Activated CD8-positive, alpha-beta T cell treated with anti-CD3 and anti-CD28 coated beads, Interleukin-2, amount 10 ng/mL, durations not matched to agents 7 days and 5 days (primary cell): ENCODE measurements around the gene TFDP2. TPM values are rescaled to one million over a fixed set of nuclear protein-coding genes. Genes with fewer than 3 reads are reported as not detected.
A peak's percentile ranks its signal among the peaks of the same experiment; 100 is the strongest.

Experiments used
- ATAC-seq: fragments of 150-1000 bp; cut with Tn5 transposase; one replicate; pipeline ENCODE4 v1.10.0; 2021; ENCODE audit warnings: moderate library complexity
- CTCF ChIA-PET: fragments of 350-600 bp; sonication (Branson Sonifier 250); formaldehyde crosslinking; loops from one replicate; lab custom pipeline; 2021; ENCODE audit warnings: antibody characterized with exemption; lab: Charles Lee
- POLR2A ChIA-PET: fragments of 350-600 bp; sonication (Branson Sonifier 250); formaldehyde crosslinking; loops from one replicate; lab custom pipeline; 2021; ENCODE audit warnings: antibody characterized with exemption; lab: Charles Lee
- DNase-seq: peaks from one replicate; pipeline ENCODE4 v3.0.0-alpha.2; 2020
- H3K27ac Mint-ChIP-seq: one replicate; pipeline ENCODE4 v1.8.0; 2021; ENCODE audit warnings: mild to moderate bottlenecking, mixed read lengths
- H3K27me3 Mint-ChIP-seq: one replicate; pipeline ENCODE4 v1.8.0; 2021; ENCODE audit warnings: low read depth, mixed read lengths
- H3K36me3 Mint-ChIP-seq: one replicate; pipeline ENCODE4 v1.8.0; 2021; ENCODE audit warnings: low read depth, mixed read lengths
- H3K4me1 Mint-ChIP-seq: one replicate; pipeline ENCODE4 v1.8.0; 2021; ENCODE audit warnings: low read depth, mixed read lengths
- H3K4me3 Mint-ChIP-seq: one replicate; pipeline ENCODE4 v1.8.0; 2021; ENCODE audit warnings: mild to moderate bottlenecking, mixed read lengths
- H3K9me3 Mint-ChIP-seq: one replicate; pipeline ENCODE4 v1.8.0; 2022; ENCODE audit warnings: mixed read lengths; ENCODE audit not compliant: insufficient read depth
- total RNA-seq, 2 experiments: library from RNA; stranded (reverse); gene quantifications; one replicate each; pipeline ENCODE4 v1.2.3, GENCODE V29; 2021

Gene TFDP2
- total RNA-seq, 2 experiments from 2014 or later: 23.0 to 26.3 TPM

DNA sequence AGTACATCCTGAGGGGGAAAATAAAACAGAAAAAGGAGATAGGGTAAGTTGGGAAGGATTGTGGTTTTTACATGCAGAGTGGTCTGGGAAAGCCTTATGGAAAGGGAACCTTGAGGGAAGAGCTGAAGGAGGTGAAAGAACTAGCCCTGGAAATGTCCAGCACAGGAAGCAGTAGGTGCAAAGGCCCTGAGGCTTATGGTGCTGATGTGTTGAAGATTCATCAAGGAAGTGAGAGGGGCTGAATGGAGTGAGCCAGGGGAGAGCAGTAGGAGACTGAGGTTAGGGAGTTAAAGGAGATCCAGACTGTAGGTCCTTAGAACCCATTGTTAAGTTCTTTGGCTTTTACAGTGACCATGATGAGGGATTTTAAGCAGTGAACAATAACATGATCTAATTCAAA, 239.9 kb downstream of the TFDP2 start:
- POLR2A ChIA-PET: no interaction called here
- CTCF ChIA-PET: interaction anchor here (0.6 to 2.6 kb wide), 3 partner anchors 10 to 449 kb away, joined by 3 to 11 read pairs (median 3); no protein-coding TSS in a partner anchor
- Mint-ChIP-seq H3K4me3 (no peak overlapping the region), H3K27me3 (no peaks in the 10 kb centered on the region), H3K36me3 (peaks cover 65% of the 10 kb centered on the region), H3K27ac (peak overlapping the region; percentile 13), H3K9me3 (peaks cover 5% of the 10 kb centered on the region), H3K4me1 (no peaks in the 10 kb centered on the region)
- ATAC-seq (no peak), DNase-seq (no peak)

DNA sequence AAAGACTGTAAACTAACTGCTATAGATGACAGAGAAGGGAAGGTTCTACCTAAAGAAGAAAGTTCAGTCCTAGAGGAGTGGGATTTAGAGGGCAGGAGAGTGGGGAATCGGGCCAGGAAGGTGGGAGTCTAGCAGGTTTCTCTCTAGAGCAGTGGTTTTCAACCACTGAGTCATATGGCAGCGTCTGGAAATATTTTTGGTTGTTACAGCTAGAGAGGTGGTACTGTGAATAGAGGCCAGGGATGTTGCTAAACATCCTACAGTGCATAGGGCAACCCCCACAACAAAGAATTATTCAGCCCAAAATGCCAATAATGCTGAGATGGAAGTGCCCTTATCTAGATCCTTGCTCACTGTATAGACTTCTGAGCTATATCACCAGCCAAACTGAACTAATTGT, 244.2 kb downstream of the TFDP2 start:
- no peak for ATAC-seq
- Mint-ChIP-seq H3K4me3 (no peak overlapping the region), H3K27me3 (no peaks in the 10 kb centered on the region), H3K27ac (no peak overlapping the region), H3K36me3 (peaks cover 55% of the 10 kb centered on the region), H3K4me1 (peaks cover 9% of the 10 kb centered on the region), H3K9me3 (peaks cover 4% of the 10 kb centered on the region)
- CTCF ChIA-PET: interaction anchor here (1.2 kb wide), 1 partner anchor 30 kb away, joined by 3 read pairs; no protein-coding TSS in a partner anchor
- DNase-seq: no peak
- POLR2A ChIA-PET: no interaction called here

DNA sequence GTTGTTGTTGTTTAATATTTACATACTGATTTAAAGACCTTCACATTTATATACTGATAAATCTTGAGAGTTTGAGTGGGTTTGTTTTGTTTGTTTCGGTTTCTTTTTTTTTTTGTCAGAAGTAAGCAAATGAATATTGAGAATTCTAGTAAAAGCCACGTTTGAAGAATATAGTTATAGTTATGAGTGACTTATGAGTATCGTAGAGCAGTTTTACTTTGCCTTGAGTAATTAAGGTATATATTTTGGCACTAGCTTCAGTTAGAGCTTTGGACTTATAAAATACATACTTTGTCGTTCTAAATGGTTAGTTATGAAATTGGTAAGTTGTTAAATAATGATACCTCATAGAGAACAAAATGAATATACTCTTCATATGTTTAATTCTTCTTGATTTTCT, 245.1 kb downstream of the TFDP2 start:
- DNase-seq (no peak), ATAC-seq (no peak)
- peaks cover 9% of the 10 kb centered on the region for H3K4me1 Mint-ChIP-seq
- POLR2A ChIA-PET: no interaction called here
- peaks cover 9% of the 10 kb centered on the region for H3K9me3 Mint-ChIP-seq
- no peak overlapping the region for H3K4me3 Mint-ChIP-seq
- no peaks in the 10 kb centered on the region for H3K27me3 Mint-ChIP-seq
- no peak overlapping the region for H3K27ac Mint-ChIP-seq
- CTCF ChIA-PET: interaction anchor here (1.2 to 1.3 kb wide), 2 partner anchors 11 to 29 kb away, joined by 3 to 4 read pairs; no protein-coding TSS in a partner anchor
- H3K36me3 Mint-ChIP-seq: peaks cover 55% of the 10 kb centered on the region

DNA sequence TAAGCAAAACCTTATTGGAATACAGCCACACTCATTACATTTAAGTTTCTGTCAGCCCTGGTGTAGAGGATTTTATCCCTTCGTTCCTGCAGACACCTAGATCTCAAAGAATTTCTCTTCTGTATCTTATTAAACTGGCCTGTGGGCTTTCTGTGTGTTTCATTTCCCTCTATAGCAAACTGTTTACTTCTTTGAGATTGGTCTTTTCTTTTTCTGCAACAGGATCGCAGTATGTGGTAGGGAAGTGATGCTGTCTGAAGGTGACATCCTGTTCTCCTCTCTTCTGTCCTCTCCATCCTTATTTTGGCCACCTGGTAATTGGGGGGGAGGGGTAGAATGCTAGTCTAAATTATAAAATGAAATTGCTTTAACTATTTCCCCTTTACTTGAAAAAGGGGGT, 247.4 kb downstream of the TFDP2 start:
- H3K36me3 Mint-ChIP-seq: peaks cover 54% of the 10 kb centered on the region
- peaks cover 23% of the 10 kb centered on the region for H3K9me3 Mint-ChIP-seq
- ChIA-PET CTCF (interaction anchor here (2.4 kb wide), 1 partner anchor 11 kb away, joined by 8 read pairs; no protein-coding TSS in a partner anchor), POLR2A (no interaction called here)
- ATAC-seq (no peak), DNase-seq (no peak)
- no peaks in the 10 kb centered on the region for H3K27me3 Mint-ChIP-seq
- H3K4me1 Mint-ChIP-seq: peaks cover 9% of the 10 kb centered on the region
- H3K4me3 Mint-ChIP-seq: no peak overlapping the region
- no peak overlapping the region for H3K27ac Mint-ChIP-seq

DNA sequence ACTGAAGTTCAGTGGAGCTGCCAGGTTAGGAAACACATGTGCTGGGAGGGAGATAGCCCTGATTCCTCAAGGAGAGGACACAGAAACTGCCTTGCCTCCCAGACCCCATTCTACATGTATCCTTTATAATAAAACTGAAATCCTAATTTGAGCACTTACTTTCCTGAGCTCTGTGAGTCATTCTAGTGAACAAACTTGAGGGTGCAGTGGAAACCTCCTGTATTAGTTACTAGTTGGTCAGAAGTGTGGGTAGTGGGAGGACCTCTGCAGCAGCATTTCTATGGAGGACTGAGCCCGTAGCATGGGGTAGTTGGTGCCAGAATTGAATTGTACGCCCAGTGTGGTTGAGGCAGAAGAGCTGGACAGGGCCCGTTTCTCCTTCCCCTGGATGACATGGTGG, 249.0 kb downstream of the TFDP2 start:
- DNase-seq (no peak), ATAC-seq (no peak)
- Mint-ChIP-seq H3K4me3 (no peak overlapping the region), H3K27me3 (no peaks in the 10 kb centered on the region), H3K4me1 (peaks cover 11% of the 10 kb centered on the region), H3K9me3 (peaks cover 23% of the 10 kb centered on the region), H3K27ac (no peak overlapping the region), H3K36me3 (peaks cover 62% of the 10 kb centered on the region)
- POLR2A ChIA-PET: interaction anchor here (0.5 kb wide), 1 partner anchor 23 kb away, joined by 5 read pairs; no protein-coding TSS in a partner anchor
- CTCF ChIA-PET: interaction anchor here (1.2 to 2.4 kb wide), 3 partner anchors 9 to 162 kb away, joined by 3 to 8 read pairs (median 4); no protein-coding TSS in a partner anchor

DNA sequence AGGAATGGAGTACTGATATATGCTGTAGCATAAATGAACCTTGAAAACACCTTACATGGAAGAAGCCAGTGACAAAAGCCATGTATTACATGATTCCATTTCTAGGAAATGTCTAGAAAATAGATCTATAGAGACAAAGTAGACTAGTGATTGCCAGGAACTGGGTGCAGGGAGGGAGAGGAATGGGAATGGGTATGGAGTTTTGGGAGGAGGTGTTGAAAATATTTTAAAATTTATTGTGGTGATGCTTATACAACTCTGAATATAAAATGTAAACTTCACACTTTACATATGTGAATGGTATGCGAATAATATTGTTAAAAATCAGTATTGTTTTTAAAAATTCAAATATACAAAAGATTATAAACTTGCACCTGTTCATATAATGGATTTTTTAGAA, 250.4 kb downstream of the TFDP2 start:
- ATAC-seq: no peak
- ChIA-PET CTCF (no interaction called here), POLR2A (no interaction called here)
- H3K4me1 Mint-ChIP-seq: peaks cover 11% of the 10 kb centered on the region
- H3K36me3 Mint-ChIP-seq: peaks cover 58% of the 10 kb centered on the region
- peaks cover 23% of the 10 kb centered on the region for H3K9me3 Mint-ChIP-seq
- no peak overlapping the region for H3K4me3 Mint-ChIP-seq
- no peak for DNase-seq
- no peak overlapping the region for H3K27ac Mint-ChIP-seq
- no peaks in the 10 kb centered on the region for H3K27me3 Mint-ChIP-seq

DNA sequence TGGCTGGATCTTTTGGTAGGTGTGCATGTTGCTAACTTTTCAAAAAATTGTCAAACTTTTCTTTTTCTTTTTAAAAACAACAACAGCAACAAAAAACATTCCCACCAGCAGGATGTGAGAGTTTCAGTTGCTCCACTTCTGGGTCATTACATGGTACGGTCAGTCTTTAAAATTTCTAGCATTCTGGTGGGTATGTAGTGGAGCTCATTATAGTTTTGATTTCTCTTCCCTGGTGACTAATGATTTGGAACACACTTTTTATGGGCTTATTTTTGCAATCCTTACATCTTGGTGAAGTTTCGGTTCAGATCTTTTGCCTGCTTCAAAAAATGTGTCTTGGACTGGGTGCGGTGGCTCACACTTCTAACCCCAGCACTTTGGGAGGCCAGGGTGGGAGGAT, 253.6 kb downstream of the TFDP2 start:
- H3K36me3 Mint-ChIP-seq: peaks cover 58% of the 10 kb centered on the region
- no peak for DNase-seq
- H3K4me1 Mint-ChIP-seq: peaks cover 6% of the 10 kb centered on the region
- H3K27ac Mint-ChIP-seq: no peak overlapping the region
- POLR2A ChIA-PET: interaction anchor here (0.6 kb wide), 1 partner anchor 18 kb away, joined by 3 read pairs; no protein-coding TSS in a partner anchor
- H3K27me3 Mint-ChIP-seq: no peaks in the 10 kb centered on the region
- H3K4me3 Mint-ChIP-seq: no peak overlapping the region
- no peak for ATAC-seq
- CTCF ChIA-PET: no interaction called here
- peaks cover 23% of the 10 kb centered on the region for H3K9me3 Mint-ChIP-seq

DNA sequence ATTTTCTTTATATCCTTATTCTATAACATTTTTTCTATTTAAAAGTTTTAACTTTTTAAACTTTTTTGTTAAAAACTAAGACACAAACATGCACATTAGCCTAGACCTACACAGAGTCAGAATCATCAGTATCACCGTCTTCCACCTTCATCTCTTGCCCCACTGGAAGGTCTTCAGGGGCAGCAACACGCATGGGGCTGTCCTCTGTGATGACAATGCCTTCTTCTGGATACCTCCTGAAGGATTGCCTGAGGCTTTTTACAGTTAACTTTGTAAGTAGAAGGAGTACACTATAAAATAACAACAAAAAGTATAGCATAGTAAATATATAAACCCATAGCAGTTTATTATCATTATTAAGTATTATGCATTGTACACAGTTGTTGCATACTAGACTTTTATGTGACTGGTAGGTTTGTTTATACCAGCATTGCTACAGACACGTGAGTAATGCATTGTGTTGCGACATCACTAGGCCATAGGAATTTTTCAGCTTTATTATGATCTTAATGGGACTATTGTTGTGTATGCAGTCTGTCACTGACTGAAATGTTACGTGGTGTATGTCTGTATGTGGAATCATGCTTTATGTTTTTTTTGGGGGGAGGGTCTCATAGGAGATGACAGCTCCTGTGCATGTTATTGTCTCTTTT, 254.7 kb downstream of the TFDP2 start:
- H3K36me3 Mint-ChIP-seq: peaks cover 53% of the 10 kb centered on the region
- no peak for ATAC-seq
- H3K4me3 Mint-ChIP-seq: no peak overlapping the region
- DNase-seq: no peak
- no peak overlapping the region for H3K27ac Mint-ChIP-seq
- H3K27me3 Mint-ChIP-seq: no peaks in the 10 kb centered on the region
- ChIA-PET POLR2A (interaction anchor here (1.4 kb wide), 1 partner anchor 18 kb away, joined by 6 read pairs; the partner anchor contains the start of gene ATP1B3), CTCF (no interaction called here)
- peaks cover 8% of the 10 kb centered on the region for H3K4me1 Mint-ChIP-seq
- peaks cover 16% of the 10 kb centered on the region for H3K9me3 Mint-ChIP-seq

Other genes starting within 250 kb of the TFDP2 start
- gene GK5, start 76.0 kb upstream of the TFDP2 start, total RNA-seq: 10 to 100 TPM; 14.4 to 16.0 TPM